Stomach (tissue), 4 donors: ENCODE data around the gene RNF39.

ENCODE experiments used
- CTCF ChIP-seq, 7 experiments: fragments of 450-650 bp in 4 of 7; fragments of 200-600 bp in 3 of 7; sonication (generic) in 3 of 7; IDR thresholded peaks; one replicate each; pipeline ENCODE4 v1.5.1; 2016 to 2019; ENCODE audit warnings: antibody characterized with exemption in 7 of 7, control low read depth in 2 of 7, mild to moderate bottlenecking in 1 of 7
- POLR2AphosphoS5 ChIP-seq, 3 donors: sonication (generic); formaldehyde crosslinking; IDR thresholded peaks; one replicate each; pipeline ENCODE4 v1.6.1; 2016; ENCODE audit warnings: antibody characterized with exemption in 3 of 3

GRCh38 chr6:30025186-30025585 is 50.4 kb downstream of the RNF39 start:
- TF ChIP-seq CTCF (IDR thresholded peaks at IDR 0.05) = no peak
- TF ChIP-seq POLR2AphosphoS5 (IDR thresholded peaks at IDR 0.05) = no peak
